ENCODE measurements around the gene SERGEF.

DNA sequence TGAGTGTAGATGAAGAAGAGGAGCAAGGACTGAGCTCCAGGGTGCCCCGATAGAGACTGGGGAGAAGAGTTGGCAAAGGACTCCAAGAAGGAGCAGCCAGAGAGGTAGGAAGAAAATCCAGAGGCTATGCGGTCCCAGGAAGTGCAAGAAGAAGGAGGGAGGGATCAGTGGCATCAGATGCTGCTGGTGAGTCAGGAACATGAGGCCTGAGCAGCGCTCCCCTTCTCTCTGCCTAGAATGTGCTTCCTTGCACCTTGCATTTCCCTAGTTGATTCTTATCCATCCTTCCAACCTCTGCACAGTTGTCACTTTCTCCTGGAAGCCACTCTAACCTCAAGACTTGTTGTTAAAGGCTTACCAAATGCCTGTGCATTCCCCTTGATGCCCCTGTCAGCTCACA lies 257.0 kb downstream of the SERGEF start:
- TF ChIP-seq, protein P1, sequence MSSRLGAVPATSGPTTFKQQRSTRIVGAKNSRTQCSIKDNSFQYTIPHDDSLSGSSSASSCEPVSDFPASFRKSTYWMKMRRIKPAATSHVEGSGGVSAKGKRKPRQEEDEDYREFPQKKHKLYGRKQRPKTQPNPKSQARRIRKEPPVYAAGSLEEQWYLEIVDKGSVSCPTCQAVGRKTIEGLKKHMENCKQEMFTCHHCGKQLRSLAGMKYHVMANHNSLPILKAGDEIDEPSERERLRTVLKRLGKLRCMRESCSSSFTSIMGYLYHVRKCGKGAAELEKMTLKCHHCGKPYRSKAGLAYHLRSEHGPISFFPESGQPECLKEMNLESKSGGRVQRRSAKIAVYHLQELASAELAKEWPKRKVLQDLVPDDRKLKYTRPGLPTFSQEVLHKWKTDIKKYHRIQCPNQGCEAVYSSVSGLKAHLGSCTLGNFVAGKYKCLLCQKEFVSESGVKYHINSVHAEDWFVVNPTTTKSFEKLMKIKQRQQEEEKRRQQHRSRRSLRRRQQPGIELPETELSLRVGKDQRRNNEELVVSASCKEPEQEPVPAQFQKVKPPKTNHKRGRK (CRISPR knock-in tag; IDR thresholded peaks at IDR 0.05), result no peak
- TF ChIP-seq POLR2AphosphoS5 (IDR thresholded peaks at IDR 0.05; ENCODE audit: low read depth, low read length), result no peak
- TF ChIP-seq GATAD1 (CRISPR knock-in tag; IDR thresholded peaks at IDR 0.05), result no peak
